PC-3 (cell line): ENCODE data around the gene SH2B3. TPM values are rescaled to one million over a fixed set of nuclear protein-coding genes. Genes with fewer than 3 reads are reported as not detected.

ENCODE experiments used
- ATAC-seq: fragments of 200-7000 bp; cut with Tn5 transposase; 2 replicates; pipeline ENCODE4 v1.9.1; 2020; ENCODE audit warnings: mild to moderate bottlenecking, moderate library complexity
- BruUV-seq: library from RNA; stranded (reverse); fragments of 400-500 nt; replicated peaks from 2 replicates; lab custom pipeline; 2021; lab: Mats Ljungman, UMichigan
- CTCF ChIA-PET: fragments of 300-600 bp; sonication (Branson Sonifier 250); formaldehyde crosslinking; loops from one replicate; lab custom pipeline; 2022; ENCODE audit warnings: antibody characterized with exemption; lab: Charles Lee
- POLR2A ChIA-PET: fragments of 300-600 bp; sonication (Branson Sonifier 250); formaldehyde crosslinking; loops from one replicate; lab custom pipeline; 2022; ENCODE audit warnings: antibody characterized with exemption; ENCODE audit not compliant: unreplicated experiment; lab: Charles Lee
- DNase-seq: peaks from one replicate; pipeline ENCODE4 v3.0.0-alpha.2; 2015
- H2AFZ ChIP-seq: fragments of 300-600 bp; sonication (generic); 2 replicates; pipeline ENCODE4 v1.6.0; 2016; ENCODE audit warnings: antibody characterized with exemption, low read length
- H3F3A ChIP-seq: fragments of 300-600 bp; sonication (generic); one replicate; pipeline ENCODE4 v1.6.0; 2017; ENCODE audit warnings: antibody characterized with exemption, low read length, control low read depth, mild to moderate bottlenecking; ENCODE audit not compliant: unreplicated experiment
- H3K27ac ChIP-seq: fragments of 300-600 bp; sonication (generic); 2 replicates; pipeline ENCODE4 v1.5.1; 2016; ENCODE audit warnings: mild to moderate bottlenecking, low read length
- H3K27me3 ChIP-seq: fragments of 300-600 bp; sonication (generic); 2 replicates; pipeline ENCODE4 v1.6.1; 2016; ENCODE audit warnings: low read length, mixed read lengths
- H3K36me3 ChIP-seq: fragments of 300-600 bp; sonication (generic); 2 replicates; pipeline ENCODE4 v1.6.1; 2016; ENCODE audit warnings: low read depth, mixed run types, low read length, mixed read lengths
- H3K4me1 ChIP-seq: fragments of 300-600 bp; sonication (generic); 2 replicates; pipeline ENCODE4 v1.5.1; 2016; ENCODE audit warnings: low read length; ENCODE audit not compliant: insufficient read depth
- H3K4me2 ChIP-seq: fragments of 300-600 bp; sonication (generic); 2 replicates; pipeline ENCODE4 v1.6.0; 2016; ENCODE audit warnings: low read length
- H3K4me3 ChIP-seq: fragments of 300-600 bp; sonication (generic); 2 replicates; pipeline ENCODE4 v1.5.1; 2016; ENCODE audit warnings: mild to moderate bottlenecking, low read length, mixed read lengths
- H3K79me2 ChIP-seq: fragments of 300-600 bp; sonication (generic); 2 replicates; pipeline ENCODE4 v1.6.1; 2017; ENCODE audit warnings: low read length, mixed read lengths
- H3K9ac ChIP-seq: fragments of 300-600 bp; sonication (generic); 2 replicates; pipeline ENCODE4 v1.6.0; 2016; ENCODE audit warnings: mild to moderate bottlenecking, low read length
- H3K9me2 ChIP-seq: fragments of 300-600 bp; sonication (generic); replicated peaks from 2 replicates; pipeline ENCODE4 v1.6.1; 2016; ENCODE audit warnings: mixed run types, low read length, mixed read lengths
- H3K9me3 ChIP-seq: fragments of 300-600 bp; sonication (generic); 2 replicates; pipeline ENCODE4 v1.6.1; 2016; ENCODE audit warnings: low read length, mixed read lengths
- H4K20me1 ChIP-seq: fragments of 300-600 bp; sonication (generic); 2 replicates; pipeline ENCODE4 v1.6.1; 2016; ENCODE audit warnings: low read length, mixed read lengths
- EZH2 ChIP-seq: fragments of 300-600 bp; sonication (generic); IDR thresholded peaks from one replicate; pipeline ENCODE4 v1.6.1; 2017; ENCODE audit warnings: antibody characterized with exemption, mild to moderate bottlenecking, low read length; ENCODE audit not compliant: unreplicated experiment
- EZH2phosphoT487 ChIP-seq: fragments of 300-600 bp; sonication (generic); IDR thresholded peaks from 2 replicates; pipeline ENCODE4 v1.6.1; 2018; ENCODE audit warnings: mild to moderate bottlenecking, antibody characterized with exemption, low read length, borderline replicate concordance
- intact Hi-C: fragments of 100-400 bp; cut with micrococcal nuclease; formaldehyde crosslinking; loops from 2 replicates; pipeline ENCODE4 v1.9.0; 2023
- total RNA-seq: library from RNA; depleted of rRNA; stranded (reverse); fragments of >200 nt; gene quantifications from 2 replicates; pipeline ENCODE4 v1.2.3, GENCODE V29; 2014
- TF ChIP-seq, protein P1 (sequence below): fragments of 300-600 bp; sonication (generic); conservative IDR thresholded peaks from 2 replicates; pipeline ENCODE4 v1.5.1; 2017; ENCODE audit warnings: antibody characterized with exemption, low read depth, mild to moderate bottlenecking, low read length

Gene SH2B3
- total RNA-seq, 1 experiment from 2014 or later: 12.9 TPM

DNA sequence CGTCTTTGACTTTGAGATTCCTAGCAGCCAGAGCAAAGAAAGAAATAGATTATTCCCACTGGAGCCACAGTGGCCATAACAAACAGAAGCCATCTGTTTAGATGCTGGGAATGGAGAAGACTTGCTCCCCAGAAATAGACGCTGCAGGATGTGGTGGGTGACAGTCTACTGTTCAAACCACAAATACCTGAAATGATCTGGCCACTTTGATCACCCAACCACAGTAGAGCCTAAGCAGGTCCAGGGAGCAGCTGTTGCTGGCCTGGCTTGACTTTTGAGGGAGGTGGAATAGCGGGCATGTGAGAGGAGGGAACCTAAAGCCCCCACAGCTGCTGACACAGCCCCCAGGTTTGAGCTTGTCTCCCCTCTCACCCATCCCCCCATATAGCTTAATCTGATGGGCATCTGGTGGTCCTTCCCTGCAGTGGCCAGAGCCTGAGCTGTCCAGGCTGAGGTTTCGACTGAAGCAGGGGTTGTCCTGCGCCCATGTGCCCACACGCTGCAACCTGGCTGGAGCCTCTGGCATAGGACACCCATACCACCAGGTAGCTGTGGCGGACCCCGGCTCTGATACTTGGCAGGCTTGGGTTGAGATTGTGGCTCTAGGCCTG lies 38.7 kb downstream of the SH2B3 start:
- DNase-seq (no peak), ATAC-seq (no peak)
- Histone ChIP-seq H3K9ac (no peak overlapping the region), H3K4me3 (no peak overlapping the region), H3K27ac (no peak overlapping the region), H3K36me3 (peaks cover 26% of the 10 kb centered on the region; the same call in 1 of the 2 replicates), H3K79me2 (no peaks in the 10 kb centered on the region), H3K27me3 (no peaks in the 10 kb centered on the region), H3F3A (no peaks in the 10 kb centered on the region), H3K9me3 (no peaks in the 10 kb centered on the region), H3K4me2 (no peak overlapping the region), H3K4me1 (0 out of 2 replicates have a peak, but pooled peaks cover 5% of the 10 kb centered on the region), H4K20me1 (no peaks in the 10 kb centered on the region), H3K9me2 (no peaks in the 10 kb centered on the region), H2AFZ (no peak overlapping the region)
- POLR2A ChIA-PET: no interaction called here
- no TSS peak for BruUV-seq
- intact Hi-C loops: no loop called here
- CTCF ChIA-PET: no interaction called here
- no peak for TF ChIP-seq EZH2
- TF ChIP-seq, protein P1, sequence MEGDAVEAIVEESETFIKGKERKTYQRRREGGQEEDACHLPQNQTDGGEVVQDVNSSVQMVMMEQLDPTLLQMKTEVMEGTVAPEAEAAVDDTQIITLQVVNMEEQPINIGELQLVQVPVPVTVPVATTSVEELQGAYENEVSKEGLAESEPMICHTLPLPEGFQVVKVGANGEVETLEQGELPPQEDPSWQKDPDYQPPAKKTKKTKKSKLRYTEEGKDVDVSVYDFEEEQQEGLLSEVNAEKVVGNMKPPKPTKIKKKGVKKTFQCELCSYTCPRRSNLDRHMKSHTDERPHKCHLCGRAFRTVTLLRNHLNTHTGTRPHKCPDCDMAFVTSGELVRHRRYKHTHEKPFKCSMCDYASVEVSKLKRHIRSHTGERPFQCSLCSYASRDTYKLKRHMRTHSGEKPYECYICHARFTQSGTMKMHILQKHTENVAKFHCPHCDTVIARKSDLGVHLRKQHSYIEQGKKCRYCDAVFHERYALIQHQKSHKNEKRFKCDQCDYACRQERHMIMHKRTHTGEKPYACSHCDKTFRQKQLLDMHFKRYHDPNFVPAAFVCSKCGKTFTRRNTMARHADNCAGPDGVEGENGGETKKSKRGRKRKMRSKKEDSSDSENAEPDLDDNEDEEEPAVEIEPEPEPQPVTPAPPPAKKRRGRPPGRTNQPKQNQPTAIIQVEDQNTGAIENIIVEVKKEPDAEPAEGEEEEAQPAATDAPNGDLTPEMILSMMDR: no peak
- TF ChIP-seq EZH2phosphoT487: no peak

DNA sequence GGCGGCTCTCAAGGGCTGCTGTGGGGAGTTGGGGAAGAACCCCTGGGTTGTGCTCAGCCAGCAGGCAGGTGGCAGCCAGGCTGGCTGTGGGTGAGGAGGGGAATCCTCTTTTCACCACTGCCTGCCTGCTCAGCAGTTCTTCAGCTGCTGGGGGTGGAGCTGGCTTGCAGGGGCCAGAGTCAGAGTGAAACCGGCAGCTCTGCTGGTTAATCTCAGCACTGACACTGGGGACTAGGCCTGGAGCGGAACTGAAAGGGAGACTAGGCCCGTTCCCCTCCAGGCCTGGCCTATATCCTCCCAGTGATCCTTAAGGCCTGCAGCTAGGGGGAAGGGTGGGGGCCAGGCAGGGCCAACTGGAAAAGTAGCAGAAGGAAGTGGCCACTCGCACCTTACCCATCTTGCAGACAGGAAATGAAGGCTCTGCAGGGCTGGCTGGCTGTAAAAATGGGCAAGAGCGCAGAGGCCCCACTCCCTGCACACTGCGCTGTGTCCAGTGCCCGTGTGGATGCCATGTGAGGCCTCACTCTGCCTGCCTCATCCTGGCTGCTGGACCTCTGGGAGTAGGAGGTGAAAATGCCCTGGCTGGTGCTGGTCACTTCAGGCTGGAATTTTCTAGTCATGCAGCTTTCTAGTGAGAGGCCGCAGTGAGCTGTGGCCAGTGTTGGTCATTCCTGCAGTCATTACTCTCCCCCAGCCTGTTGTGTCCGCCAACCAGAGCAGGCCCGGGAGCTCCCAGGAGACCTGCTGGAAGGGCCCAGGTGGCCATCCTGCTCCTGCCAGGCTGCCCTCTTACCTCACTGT lies 39.4 kb downstream of the SH2B3 start:
- no peak for DNase-seq
- H3K27ac ChIP-seq: no peak overlapping the region
- no peak overlapping the region for H3K4me2 ChIP-seq
- no peaks in the 10 kb centered on the region for H3K79me2 ChIP-seq
- ATAC-seq: no peak
- no peaks in the 10 kb centered on the region for H4K20me1 ChIP-seq
- no peak overlapping the region for H3K9ac ChIP-seq
- intact Hi-C loops: no loop called here
- H3K4me3 ChIP-seq: no peak overlapping the region
- H3K9me2 ChIP-seq: no peaks in the 10 kb centered on the region
- no peak for TF ChIP-seq EZH2phosphoT487
- ChIA-PET POLR2A (no interaction called here), CTCF (no interaction called here)
- BruUV-seq: no TSS peak
- H2AFZ ChIP-seq: no peak overlapping the region
- H3F3A ChIP-seq: no peaks in the 10 kb centered on the region
- no peaks in the 10 kb centered on the region for H3K27me3 ChIP-seq
- no peaks in the 10 kb centered on the region for H3K9me3 ChIP-seq
- H3K36me3 ChIP-seq: peaks cover 27% of the 10 kb centered on the region; the same call in 1 of the 2 replicates
- 0 out of 2 replicates have a peak, but pooled peaks cover 5% of the 10 kb centered on the region for H3K4me1 ChIP-seq

DNA sequence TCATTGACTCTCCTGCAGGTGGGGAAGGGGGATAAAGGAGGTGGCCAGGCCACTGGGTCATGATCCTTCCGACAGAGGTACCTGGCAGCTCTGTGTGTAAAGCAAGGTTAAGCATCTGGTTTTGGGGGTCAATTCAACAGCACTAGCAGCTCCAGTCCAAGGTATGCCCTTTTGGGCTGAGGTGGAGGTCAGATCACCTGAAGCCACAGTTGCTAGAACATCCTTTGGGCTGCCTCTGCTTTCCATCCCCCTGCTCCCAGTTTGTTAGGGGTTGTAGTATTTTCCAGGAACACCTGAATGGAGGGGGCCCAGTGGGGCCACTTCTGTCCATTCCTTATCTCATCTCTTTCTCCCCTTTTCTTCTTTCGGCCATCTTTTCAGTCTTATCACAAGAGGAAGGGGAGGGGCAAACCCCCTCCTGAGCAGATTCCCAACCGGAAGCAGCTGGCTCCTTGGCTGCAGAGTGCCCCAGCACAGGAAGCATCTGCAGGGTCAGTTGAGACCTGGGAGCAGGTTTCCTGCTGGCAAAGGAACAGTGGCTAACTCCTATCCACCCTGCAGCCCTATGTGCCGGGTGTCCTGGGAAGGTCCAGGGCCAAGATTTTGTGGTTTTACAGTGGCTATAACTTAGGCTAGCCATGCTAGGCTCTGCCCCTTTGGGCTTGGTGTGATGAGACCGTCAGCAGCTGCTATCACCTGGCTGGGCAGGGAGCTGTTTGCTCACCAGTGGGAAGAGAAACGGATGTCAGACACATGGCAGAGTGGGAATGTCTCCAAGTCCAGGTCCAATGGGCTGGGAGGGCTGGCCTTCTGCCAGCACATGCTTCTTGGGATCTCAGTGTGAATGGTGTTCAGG lies 40.2 kb downstream of the SH2B3 start:
- no peaks in the 10 kb centered on the region for H4K20me1 ChIP-seq
- peaks cover 32% of the 10 kb centered on the region for H3K36me3 ChIP-seq
- no peak for TF ChIP-seq EZH2phosphoT487
- TF ChIP-seq EZH2: no peak
- TF ChIP-seq, protein P1: no peak
- ChIA-PET POLR2A (no interaction called here), CTCF (no interaction called here)
- H3K9me3 ChIP-seq: no peaks in the 10 kb centered on the region
- H3K79me2 ChIP-seq: no peaks in the 10 kb centered on the region
- no peak overlapping the region for H3K27ac ChIP-seq
- intact Hi-C loops: no loop called here
- H3K4me2 ChIP-seq: no peak overlapping the region
- no peaks in the 10 kb centered on the region for H3K9me2 ChIP-seq
- H3K27me3 ChIP-seq: no peaks in the 10 kb centered on the region
- H3K9ac ChIP-seq: no peak overlapping the region
- H3K4me1 ChIP-seq: 0 out of 2 replicates have a peak, but pooled peaks cover 5% of the 10 kb centered on the region
- no TSS peak for BruUV-seq
- H2AFZ ChIP-seq: no peak overlapping the region
- no peak overlapping the region for H3K4me3 ChIP-seq
- no peaks in the 10 kb centered on the region for H3F3A ChIP-seq
- ATAC-seq (no peak), DNase-seq (no peak)
